Activated naive CD4-positive, alpha-beta T cell treated with anti-CD3 and anti-CD28 coated beads, Interleukin-2, amount 10 ng/mL, durations not matched to agents 7 days and 5 days (primary cell): ENCODE data around the gene CFAP65.

Experiments used
- CTCF ChIA-PET: fragments of 350-600 bp; sonication (Branson Sonifier 250); formaldehyde crosslinking; loops from one replicate; lab custom pipeline; 2021; ENCODE audit warnings: antibody characterized with exemption; lab: Charles Lee
- DNase-seq: peaks from one replicate; pipeline ENCODE4 v3.0.0-alpha.2; 2020
- H3K27ac Mint-ChIP-seq: one replicate; pipeline ENCODE4 v1.8.0; 2021; ENCODE audit warnings: mild to moderate bottlenecking, moderate library complexity, mixed read lengths
- H3K27me3 Mint-ChIP-seq: one replicate; pipeline ENCODE4 v1.8.0; 2021; ENCODE audit warnings: mild to moderate bottlenecking, mixed read lengths
- H3K36me3 Mint-ChIP-seq: one replicate; pipeline ENCODE4 v1.8.0; 2021; ENCODE audit warnings: mixed read lengths
- H3K4me1 Mint-ChIP-seq: one replicate; pipeline ENCODE4 v1.8.0; 2021; ENCODE audit warnings: mixed read lengths
- H3K4me3 Mint-ChIP-seq: one replicate; pipeline ENCODE4 v1.8.0; 2021; ENCODE audit warnings: mild to moderate bottlenecking, moderate library complexity, mixed read lengths
- H3K9me3 Mint-ChIP-seq: one replicate; pipeline ENCODE4 v1.8.0; 2021; ENCODE audit warnings: mixed read lengths

The CFAP65 gene

DNA sequence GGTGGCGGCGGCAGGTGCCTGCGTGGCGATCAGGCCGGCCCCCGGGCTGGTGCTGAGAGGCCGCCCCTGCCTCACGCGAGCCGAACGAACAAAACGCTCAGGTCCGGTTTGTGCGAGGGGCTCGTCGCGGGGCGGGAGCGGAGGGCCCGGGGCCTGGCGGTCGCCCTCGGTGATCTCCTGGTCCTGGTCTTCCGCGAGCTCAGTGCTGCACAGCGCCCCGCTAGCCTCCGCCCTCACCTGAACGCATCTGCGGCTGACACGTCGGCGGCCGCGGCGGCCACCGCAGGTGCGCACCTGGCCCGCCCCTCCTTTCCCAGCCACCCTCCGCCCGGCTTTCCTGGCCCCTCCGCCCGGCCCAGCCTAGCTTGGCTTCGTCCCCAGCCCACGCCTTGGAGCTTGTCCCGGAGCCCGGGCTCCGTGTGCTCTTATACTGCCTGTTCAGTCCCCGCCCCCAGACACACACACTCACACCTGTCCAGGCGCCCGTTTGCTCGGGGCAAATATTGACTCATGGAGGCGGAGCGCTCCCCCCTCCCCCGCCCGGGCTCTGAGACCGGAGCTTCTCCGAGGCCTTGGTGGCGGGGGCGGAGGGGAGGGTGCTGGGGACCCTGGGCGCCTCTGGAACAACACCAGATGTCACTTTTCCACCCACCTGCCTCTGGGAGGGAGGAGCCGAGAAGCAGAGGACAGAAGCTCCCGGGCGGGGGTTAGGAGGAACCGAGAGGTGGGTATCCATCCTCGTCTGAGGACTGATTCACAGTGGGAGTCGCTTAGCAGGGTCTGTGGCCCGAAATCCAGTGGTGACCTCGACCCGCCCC, 39.5 kb downstream of the CFAP65 start:
- H3K9me3 Mint-ChIP-seq, result no peaks in the 10 kb centered on the region
- no peaks in the 10 kb centered on the region for H3K36me3 Mint-ChIP-seq
- H3K27ac Mint-ChIP-seq, result no peak overlapping the region
- no peak for DNase-seq
- CTCF ChIA-PET, result interaction anchor here (0.7 to 1.1 kb wide), 3 partner anchors 18 to 28 kb away, joined by 3 to 4 read pairs (median 3); no protein-coding TSS in a partner anchor
- no peak overlapping the region for H3K4me3 Mint-ChIP-seq
- peaks cover 100% of the 10 kb centered on the region for H3K27me3 Mint-ChIP-seq
- peaks cover 6% of the 10 kb centered on the region for H3K4me1 Mint-ChIP-seq

DNA sequence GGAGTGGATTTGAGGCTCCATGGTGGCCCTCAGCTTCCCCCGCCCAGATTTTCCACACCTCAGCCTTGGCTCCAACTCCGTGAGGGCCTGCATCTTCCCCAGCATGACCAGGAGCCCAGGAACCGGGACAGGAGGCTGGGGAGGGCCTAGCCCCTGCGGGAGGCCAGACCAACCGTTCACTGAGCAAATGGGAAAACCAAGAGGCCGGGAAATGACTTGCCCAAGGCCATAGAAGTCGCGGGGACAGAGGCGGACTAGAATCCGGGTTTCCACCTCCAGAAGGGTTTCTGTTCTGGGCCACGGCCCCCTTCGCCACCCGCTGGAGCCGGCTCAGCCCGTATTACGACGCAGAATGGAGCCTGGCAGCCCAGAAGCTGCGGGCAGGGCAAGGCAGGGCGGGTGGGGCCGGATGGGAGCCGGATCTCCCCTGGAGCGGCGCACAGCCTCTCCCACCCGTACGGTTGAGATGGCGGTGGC, 40.2 kb downstream of the CFAP65 start:
- Mint-ChIP-seq H3K36me3 (no peaks in the 10 kb centered on the region), H3K4me1 (peaks cover 6% of the 10 kb centered on the region), H3K27ac (peak overlapping the region; percentile 3), H3K9me3 (no peaks in the 10 kb centered on the region), H3K27me3 (peaks cover 100% of the 10 kb centered on the region), H3K4me3 (no peak overlapping the region)
- DNase-seq, result no peak
- CTCF ChIA-PET, result no interaction called here

DNA sequence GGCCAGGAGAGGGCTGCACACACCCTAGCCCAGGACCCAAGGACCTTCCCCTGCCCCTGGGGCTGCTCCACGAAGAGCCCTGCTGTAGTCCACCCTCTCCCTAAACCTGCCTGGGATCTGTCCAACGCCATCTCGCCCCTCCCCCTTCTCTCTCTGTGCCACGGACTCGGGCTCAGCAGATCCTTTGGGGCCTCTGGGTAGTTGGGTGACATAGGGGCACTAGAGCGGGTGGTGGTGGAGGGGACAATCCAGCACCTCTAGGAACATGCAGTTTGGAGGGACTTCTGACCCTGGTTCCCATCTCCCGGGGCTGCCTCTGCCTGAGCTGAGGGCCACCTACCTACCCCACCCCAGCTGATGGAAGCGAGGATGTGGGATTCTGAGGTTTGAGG, 40.8 kb downstream of the CFAP65 start:
- H3K4me1 Mint-ChIP-seq, result peaks cover 9% of the 10 kb centered on the region
- H3K27me3 Mint-ChIP-seq, result peaks cover 100% of the 10 kb centered on the region
- H3K4me3 Mint-ChIP-seq, result no peak overlapping the region
- H3K27ac Mint-ChIP-seq, result peak overlapping the region; percentile 3
- no peaks in the 10 kb centered on the region for H3K9me3 Mint-ChIP-seq
- CTCF ChIA-PET, result no interaction called here
- DNase-seq, result no peak
- no peaks in the 10 kb centered on the region for H3K36me3 Mint-ChIP-seq

DNA sequence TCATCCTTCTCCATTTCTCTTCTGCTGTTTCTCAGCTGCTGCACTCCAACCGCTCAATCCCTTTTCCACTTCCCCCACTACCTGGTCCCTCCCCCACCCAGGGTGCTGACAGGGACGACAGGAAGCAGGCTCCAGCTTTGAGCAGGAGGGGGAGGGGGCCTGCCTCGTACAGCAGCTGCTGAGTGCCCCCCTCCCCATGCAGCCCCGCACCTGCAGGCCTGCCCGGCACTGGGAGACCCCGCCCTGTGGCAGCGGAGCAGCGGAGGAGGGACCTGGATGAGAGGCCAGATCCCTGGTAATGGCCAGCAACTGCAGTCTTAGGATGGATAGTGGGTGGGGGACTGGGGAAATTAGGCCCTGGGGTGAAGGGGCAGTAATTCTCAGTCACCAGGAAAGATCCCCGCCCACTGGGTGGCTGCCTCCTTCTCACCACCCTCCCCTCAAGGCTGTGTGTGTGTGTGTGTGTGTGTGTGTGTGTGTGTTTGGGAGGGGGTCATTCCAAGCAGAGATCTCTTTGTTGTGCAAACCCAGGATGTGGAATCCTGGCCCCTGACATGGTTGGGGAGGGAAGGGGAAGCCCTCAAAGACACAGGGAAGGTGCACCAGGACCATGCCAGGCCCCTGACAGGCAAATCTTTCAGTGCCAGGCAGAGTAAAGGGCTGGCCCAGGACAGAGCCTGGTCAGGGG, 41.3 kb downstream of the CFAP65 start:
- H3K9me3 Mint-ChIP-seq, result no peaks in the 10 kb centered on the region
- no peak for DNase-seq
- H3K27ac Mint-ChIP-seq, result no peak overlapping the region
- H3K4me1 Mint-ChIP-seq, result peaks cover 10% of the 10 kb centered on the region
- H3K27me3 Mint-ChIP-seq, result peaks cover 100% of the 10 kb centered on the region
- no peak overlapping the region for H3K4me3 Mint-ChIP-seq
- CTCF ChIA-PET, result no interaction called here
- no peaks in the 10 kb centered on the region for H3K36me3 Mint-ChIP-seq

DNA sequence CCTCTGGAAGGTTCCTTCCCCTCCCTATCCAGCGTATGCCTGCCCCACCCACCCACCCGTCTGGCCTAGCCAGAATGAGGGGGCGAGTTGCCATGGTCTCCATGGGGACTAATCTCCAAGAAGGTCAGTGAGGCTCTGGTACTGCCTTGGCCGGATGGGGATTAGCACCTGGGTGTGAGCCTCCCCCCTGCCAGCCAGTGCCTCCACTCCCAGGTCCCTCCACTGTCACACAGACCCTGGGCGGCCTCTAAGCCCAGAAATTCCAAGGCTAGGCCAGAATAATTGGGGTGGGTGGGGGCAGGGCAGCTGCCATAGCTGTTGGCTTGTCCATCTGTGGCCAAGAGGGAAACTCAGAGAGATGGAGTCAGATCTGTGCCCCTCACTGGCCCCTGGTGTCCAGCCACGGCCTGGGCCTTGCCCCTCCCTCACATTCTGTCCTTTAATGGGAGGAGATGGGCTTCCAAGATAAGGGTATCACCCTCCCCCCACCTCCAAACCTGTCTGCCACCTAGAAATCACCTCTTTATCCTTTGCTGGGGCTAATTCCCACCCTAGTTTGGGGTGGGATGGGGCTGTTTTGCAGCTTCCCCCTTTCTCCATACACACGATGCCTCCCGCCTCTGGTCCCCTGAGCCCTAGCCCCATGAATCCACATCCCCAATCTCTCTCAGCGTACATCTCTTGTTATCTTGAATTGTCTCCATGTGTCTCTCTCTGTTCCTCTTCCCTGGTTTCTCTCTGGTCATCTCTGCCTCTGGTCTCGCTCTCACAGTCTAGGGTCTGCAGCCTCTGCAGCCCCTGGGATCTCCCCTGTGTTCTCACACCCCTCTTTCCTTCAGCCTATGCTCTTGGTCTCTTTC, 42.1 kb downstream of the CFAP65 start:
- H3K9me3 Mint-ChIP-seq, result no peaks in the 10 kb centered on the region
- H3K27ac Mint-ChIP-seq, result no peak overlapping the region
- peaks cover 10% of the 10 kb centered on the region for H3K4me1 Mint-ChIP-seq
- no peak overlapping the region for H3K4me3 Mint-ChIP-seq
- peaks cover 100% of the 10 kb centered on the region for H3K27me3 Mint-ChIP-seq
- CTCF ChIA-PET, result interaction anchor here (1.3 kb wide), 1 partner anchor 120 kb away, joined by 3 read pairs; no protein-coding TSS in a partner anchor
- DNase-seq, result no peak
- H3K36me3 Mint-ChIP-seq, result no peaks in the 10 kb centered on the region

DNA sequence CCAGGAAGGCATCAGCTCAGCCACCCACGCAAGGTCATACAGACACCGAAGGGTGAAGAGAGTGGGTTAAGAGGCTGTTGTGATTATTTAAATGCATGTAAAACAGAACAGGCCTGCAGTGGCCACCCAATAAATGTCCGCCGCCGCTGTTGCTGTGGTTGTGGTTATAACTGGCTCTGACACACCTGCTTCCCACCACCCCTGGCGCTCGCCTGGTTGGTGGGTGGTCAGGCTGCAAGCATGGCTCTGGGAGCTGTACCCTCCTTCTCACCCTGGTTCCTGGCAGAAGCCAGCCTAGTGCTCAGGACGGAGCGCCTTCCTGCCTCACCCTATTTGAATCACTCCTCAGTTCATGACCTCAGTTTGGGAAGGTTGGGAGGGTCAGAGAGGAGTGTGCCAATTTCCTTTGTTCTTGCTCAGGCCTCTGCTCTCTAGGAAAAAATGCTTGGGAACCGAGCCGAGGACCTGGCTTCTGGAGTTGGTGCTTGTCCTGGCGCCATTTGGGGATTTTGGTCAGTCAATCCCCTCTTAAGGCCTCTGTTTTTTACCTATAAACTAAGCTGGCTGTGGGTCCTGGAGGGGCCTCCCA, 42.8 kb downstream of the CFAP65 start:
- CTCF ChIA-PET, result interaction anchor here (1.3 kb wide), 1 partner anchor 121 kb away, joined by 3 read pairs; no protein-coding TSS in a partner anchor
- H3K27me3 Mint-ChIP-seq, result peaks cover 100% of the 10 kb centered on the region
- no peak for DNase-seq
- H3K27ac Mint-ChIP-seq, result no peak overlapping the region
- H3K4me3 Mint-ChIP-seq, result no peak overlapping the region
- H3K36me3 Mint-ChIP-seq, result no peaks in the 10 kb centered on the region
- H3K9me3 Mint-ChIP-seq, result no peaks in the 10 kb centered on the region
- peaks cover 15% of the 10 kb centered on the region for H3K4me1 Mint-ChIP-seq

DNA sequence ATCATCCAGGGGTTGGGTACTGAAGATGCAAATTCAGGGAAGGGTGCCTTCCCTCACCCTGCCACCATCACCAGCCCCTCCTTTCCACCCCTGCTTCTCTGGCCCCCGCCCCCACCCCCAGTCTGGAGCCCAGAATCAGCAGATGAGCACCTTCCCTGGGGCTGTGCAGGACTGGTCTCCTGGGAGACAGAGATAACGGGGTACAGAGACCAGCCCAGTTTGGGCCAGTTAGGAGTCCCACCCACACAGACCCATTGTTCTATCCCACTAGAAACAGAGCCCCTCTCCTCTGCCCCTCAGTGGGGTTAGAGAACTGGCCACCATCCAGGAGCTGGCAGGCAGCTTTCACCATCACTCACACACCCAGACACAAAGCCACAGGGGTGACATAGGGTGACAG, 43.6 kb downstream of the CFAP65 start:
- Mint-ChIP-seq H3K27ac (no peak overlapping the region), H3K36me3 (no peaks in the 10 kb centered on the region), H3K4me1 (peaks cover 12% of the 10 kb centered on the region), H3K27me3 (peaks cover 100% of the 10 kb centered on the region), H3K9me3 (no peaks in the 10 kb centered on the region), H3K4me3 (no peak overlapping the region)
- no peak for DNase-seq
- CTCF ChIA-PET, result interaction anchor here (1.0 to 4.7 kb wide), 4 partner anchors 13 to 159 kb away, joined by 3 to 28 read pairs (median 6); no protein-coding TSS in a partner anchor

DNA sequence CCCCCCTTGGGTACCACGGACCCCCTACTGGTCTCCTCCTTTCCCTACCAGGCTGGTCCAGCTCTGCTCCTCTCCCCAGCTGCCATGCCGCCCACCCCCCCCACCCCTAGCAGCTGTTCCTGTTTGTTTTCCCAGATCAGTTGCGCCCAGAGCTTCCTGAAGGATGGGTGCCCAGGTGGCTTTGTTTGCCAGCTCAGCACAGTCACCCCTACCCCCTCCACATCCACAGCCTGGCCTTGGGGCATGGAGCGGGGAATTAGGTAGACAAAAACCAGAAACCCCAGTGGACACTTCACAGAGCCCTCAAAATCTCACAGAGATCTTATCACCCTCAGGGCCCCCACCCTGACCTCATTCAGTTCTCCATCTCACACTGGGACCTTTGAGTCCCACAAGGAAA, 44.4 kb downstream of the CFAP65 start:
- H3K27me3 Mint-ChIP-seq, result peaks cover 100% of the 10 kb centered on the region
- CTCF ChIA-PET, result interaction anchor here (1.0 to 4.7 kb wide), 7 partner anchors 9 to 185 kb away, joined by 3 to 28 read pairs (median 6); no protein-coding TSS in a partner anchor
- no peak overlapping the region for H3K4me3 Mint-ChIP-seq

DNA sequence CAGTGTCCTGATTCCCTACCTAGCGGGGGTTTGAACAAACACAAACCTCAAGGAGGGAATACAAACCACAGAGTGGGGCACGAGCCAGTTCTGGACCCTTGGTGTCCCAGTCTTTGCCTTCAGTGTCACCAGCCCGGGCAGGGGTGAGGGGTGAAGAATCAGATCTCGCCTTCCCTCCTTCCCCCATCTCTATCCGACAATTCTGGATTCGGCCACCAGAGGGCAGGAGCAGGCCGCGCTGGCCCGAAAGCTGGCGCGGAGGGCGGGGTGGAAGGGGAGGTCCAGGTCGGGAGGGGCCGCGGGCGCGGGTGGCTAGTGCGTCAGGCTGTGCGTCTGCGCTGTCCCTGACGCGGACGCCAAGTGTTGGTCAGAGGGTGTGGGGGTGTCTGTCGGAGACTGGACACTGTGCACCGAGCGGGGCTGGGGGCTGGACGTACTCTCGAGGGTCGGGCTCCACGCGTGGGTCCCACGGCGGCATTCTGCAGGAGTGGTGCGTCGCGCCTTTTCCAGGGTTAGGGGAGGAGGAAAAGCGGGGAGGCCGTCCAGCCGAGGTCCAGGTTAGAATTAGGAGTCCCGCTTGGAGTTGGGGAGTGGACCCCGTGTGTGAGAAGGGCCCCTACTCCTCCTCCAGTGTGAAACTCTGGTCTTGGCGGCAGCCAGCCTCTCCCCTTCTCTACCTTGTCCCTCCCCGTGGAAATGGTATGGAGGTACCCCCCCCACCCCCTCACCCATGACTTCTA, 45.2 kb downstream of the CFAP65 start:
- H3K27me3 Mint-ChIP-seq, result peaks cover 100% of the 10 kb centered on the region
- H3K4me1 Mint-ChIP-seq, result peaks cover 10% of the 10 kb centered on the region
- no peak overlapping the region for H3K4me3 Mint-ChIP-seq
- DNase-seq, result peak; percentile 83
- no peak overlapping the region for H3K27ac Mint-ChIP-seq
- no peaks in the 10 kb centered on the region for H3K9me3 Mint-ChIP-seq
- H3K36me3 Mint-ChIP-seq, result no peaks in the 10 kb centered on the region
- CTCF ChIA-PET, result interaction anchor here (1.1 to 4.7 kb wide), 9 partner anchors 8 to 184 kb away, joined by 3 to 28 read pairs (median 8); no protein-coding TSS in a partner anchor

More for the DNA sequence above, 44.4 kb downstream of the CFAP65 start:
- Mint-ChIP-seq H3K4me1 (peaks cover 10% of the 10 kb centered on the region), H3K9me3 (no peaks in the 10 kb centered on the region), H3K36me3 (no peaks in the 10 kb centered on the region), H3K27ac (no peak overlapping the region)
- DNase-seq, result no peak

DNA sequence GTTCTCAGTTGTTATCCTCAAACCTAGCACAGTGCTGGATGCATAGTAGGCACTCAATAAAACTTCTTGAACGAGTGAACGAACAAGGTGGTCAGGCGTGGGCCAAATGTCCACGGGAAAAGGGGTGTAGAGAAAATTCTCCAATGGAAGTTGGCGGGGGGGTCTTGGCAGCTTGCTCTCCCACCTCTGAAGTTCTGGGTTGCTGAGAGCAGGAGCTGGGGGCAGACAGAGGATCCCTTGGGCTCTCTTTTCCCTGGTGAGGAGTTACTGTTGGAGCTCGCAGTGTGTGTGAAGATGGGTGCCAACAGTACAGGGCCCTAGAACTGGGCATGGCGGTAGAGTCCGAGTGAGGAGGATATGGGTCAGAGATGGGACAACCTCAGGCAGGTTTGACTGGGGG, 45.8 kb downstream of the CFAP65 start:
- H3K4me1 Mint-ChIP-seq, result peaks cover 10% of the 10 kb centered on the region
- CTCF ChIA-PET, result interaction anchor here (0.6 to 4.7 kb wide), 18 partner anchors 11 to 287 kb away, joined by 3 to 28 read pairs (median 6); no protein-coding TSS in a partner anchor
- H3K4me3 Mint-ChIP-seq, result no peak overlapping the region
- no peaks in the 10 kb centered on the region for H3K36me3 Mint-ChIP-seq
- H3K27me3 Mint-ChIP-seq, result peaks cover 100% of the 10 kb centered on the region
- H3K27ac Mint-ChIP-seq, result no peak overlapping the region
- no peak for DNase-seq
- H3K9me3 Mint-ChIP-seq, result no peaks in the 10 kb centered on the region

DNA sequence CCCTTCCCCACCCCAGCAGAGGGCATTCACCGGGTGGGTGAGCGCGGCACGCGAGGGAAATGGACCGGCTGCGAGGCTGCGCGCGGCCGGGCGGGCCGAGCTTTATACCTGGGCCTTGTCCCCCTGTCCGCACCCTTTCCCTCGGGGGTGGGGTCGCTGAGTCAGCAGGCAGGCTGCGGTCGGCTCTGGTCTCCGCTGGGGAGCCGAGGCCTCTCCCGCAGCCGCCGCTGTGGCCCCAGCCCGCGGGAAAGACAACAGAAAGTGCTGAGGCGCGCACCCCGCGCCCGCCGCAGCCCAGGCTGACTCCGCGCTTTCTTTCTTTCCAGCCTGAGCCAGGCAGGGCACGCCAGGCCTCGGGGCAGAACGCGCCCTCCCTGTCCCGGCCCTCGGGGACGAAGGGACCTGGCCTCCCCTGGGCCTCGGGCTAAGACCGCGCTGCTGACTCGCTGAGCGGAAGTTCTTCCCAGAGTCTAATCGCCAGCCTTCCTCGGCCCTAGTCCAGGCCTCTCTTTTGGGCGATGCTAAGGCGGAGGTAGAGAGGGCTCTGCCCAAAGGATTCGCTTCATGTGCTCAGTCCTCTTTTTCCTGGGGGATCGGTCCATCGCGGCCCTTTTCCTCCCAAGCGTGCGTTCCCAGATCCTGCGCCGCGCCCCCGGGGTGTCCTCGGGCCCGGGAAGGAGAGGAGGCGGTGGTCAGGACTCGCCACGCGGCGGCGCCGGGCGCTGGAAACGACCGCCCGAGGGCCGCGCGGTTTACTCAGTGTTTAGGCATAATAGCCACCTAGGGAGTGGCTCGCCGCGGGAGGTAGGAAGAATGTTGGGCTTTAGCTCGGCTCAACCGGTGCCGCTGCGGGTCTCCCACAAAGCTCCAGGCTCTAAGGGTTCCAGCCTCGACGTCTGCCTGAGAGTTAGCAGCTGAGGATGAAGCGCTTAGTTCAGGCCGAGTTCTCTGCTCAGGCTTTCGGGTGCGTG, 47.7 kb downstream of the CFAP65 start, which contains the start of gene CRYBA2:
Gene CRYBA2, minus strand, starts transcription at position 78 of the 971 bp plus-strand sequence. CDS start 246 bp downstream, outside the sequence.
- no peaks in the 10 kb centered on the region for H3K9me3 Mint-ChIP-seq
- no peaks in the 10 kb centered on the region for H3K36me3 Mint-ChIP-seq
- no peak within 1 kb of the TSS for H3K4me3 Mint-ChIP-seq
- H3K27me3 Mint-ChIP-seq, result peaks cover 100% of the 10 kb centered on the region
- CTCF ChIA-PET, result interaction anchor here (0.5 to 4.7 kb wide), 11 partner anchors 12 to 163 kb away, joined by 3 to 28 read pairs (median 8); no protein-coding TSS in a partner anchor
- no peak for DNase-seq
- peaks cover 10% of the 10 kb centered on the region for H3K4me1 Mint-ChIP-seq
- H3K27ac Mint-ChIP-seq, result no peak within 1 kb of the TSS
